HFFc6 (cell line): Measurements from ENCODE around the gene MC3R. TPM values are rescaled to one million over a fixed set of nuclear protein-coding genes. Genes with fewer than 3 reads are reported as not detected.

Source experiments
- DNase-seq: peaks from one replicate; pipeline ENCODE4 v3.0.0-alpha.2; 2018
- H3K27ac Mint-ChIP-seq: 2 replicates; pipeline ENCODE4 v1.8.0; 2020; ENCODE audit warnings: mild to moderate bottlenecking, mixed read lengths
- H3K27me3 Mint-ChIP-seq: 2 replicates; pipeline ENCODE4 v1.8.0; 2021; ENCODE audit warnings: mild to moderate bottlenecking, moderate library complexity, mixed read lengths; ENCODE audit not compliant: insufficient read depth
- H3K36me3 Mint-ChIP-seq: 2 replicates; pipeline ENCODE4 v1.8.0; 2021; ENCODE audit warnings: low read depth, mixed read lengths
- H3K4me1 Mint-ChIP-seq: 2 replicates; pipeline ENCODE4 v1.8.0; 2020; ENCODE audit warnings: low read depth, mixed read lengths
- H3K4me3 Mint-ChIP-seq: 2 replicates; pipeline ENCODE4 v1.8.0; 2020; ENCODE audit warnings: mild to moderate bottlenecking, moderate library complexity, mixed read lengths
- H3K9me3 Mint-ChIP-seq: 2 replicates; pipeline ENCODE4 v1.8.0; 2020; ENCODE audit warnings: mild to moderate bottlenecking, mixed read lengths
- CTCF ChIP-seq: fragments of 200-600 bp; sonication (generic); IDR thresholded peaks from 2 replicates; pipeline ENCODE4 v1.5.0; 2021; ENCODE audit warnings: antibody characterized with exemption, mild to moderate bottlenecking
- total RNA-seq, 6 experiments: library from RNA; stranded (reverse); fragmentation: NEBNext Ultra II Directional; extraction: Animal tissue kit (Norgen Biotek cat#: 25700); gene quantifications; 2 replicates in 1 of 6; 3 replicates in 5 of 6; pipeline ENCODE4 v1.2.3, GENCODE V29; 2021

The MC3R gene
- total RNA-seq, 6 experiments from 2014 or later: not detected

GRCh38 chr20:56299362-56299761 lies 50.8 kb downstream of the MC3R start:
- Mint-ChIP-seq H3K36me3 (no peaks in the 10 kb centered on the region), H3K27me3 (no peaks in the 10 kb centered on the region), H3K4me1 (no peaks in the 10 kb centered on the region), H3K4me3 (no peak overlapping the region), H3K9me3 (peaks cover 6% of the 10 kb centered on the region; the same call in 1 of the 2 replicates), H3K27ac (no peak overlapping the region)
- no peak for TF ChIP-seq CTCF
- DNase-seq: no peak

Other genes starting within 250 kb of the MC3R start
- gene CBLN4, start 243.2 kb upstream of the MC3R start, total RNA-seq: not detected
- gene FAM210B, start 110.2 kb downstream of the MC3R start, total RNA-seq: 10 to 100 TPM; 34.5 to 58.6 (median 41.0) TPM
- gene AURKA, start 143.5 kb downstream of the MC3R start, total RNA-seq: 10 to 100 TPM; 37.2 to 82.0 (median 77.1) TPM
- 10 to 100 TPM; 32.1 to 40.5 (median 34.6) TPM for gene CSTF1, start 143.9 kb downstream of the MC3R start, total RNA-seq
- gene CASS4, start 163.5 kb downstream of the MC3R start, total RNA-seq: under 1 TPM; 0.38 to 0.70 (median 0.56) TPM
- gene RTF2, start 219.9 kb downstream of the MC3R start, total RNA-seq: 100 to 1,000 TPM; 148 to 158 (median 153) TPM